Activated T-cell treated with anti-CD3 and anti-CD28 coated beads, Interleukin-2, amount 50 U/mL, for 72 hours (primary cell): Measurements from ENCODE around the gene VTCN1. TPM values are rescaled to one million over a fixed set of nuclear protein-coding genes. Genes with fewer than 3 reads are reported as not detected.

Experiments
- ATAC-seq, 2 donors: fragments of 150-1000 bp; cut with Tn5 transposase; replicated peaks in 1 of 2; 2 replicates each; pipeline ENCODE4 v1.10.0; 2021; ENCODE audit warnings: moderate library complexity in 2 of 2, mild to moderate bottlenecking in 1 of 2
- DNase-seq, 2 donors: peaks; one replicate each; pipeline ENCODE4 v3.0.0; 2021 to 2022; ENCODE audit warnings: mixed read lengths in 1 of 2
- H3K27ac Mint-ChIP-seq: one replicate; pipeline ENCODE4 v1.8.0; 2022; ENCODE audit warnings: mild to moderate bottlenecking, moderate library complexity, mixed read lengths
- H3K27me3 Mint-ChIP-seq: one replicate; pipeline ENCODE4 v1.8.0; 2022; ENCODE audit warnings: low read depth, mixed read lengths
- H3K36me3 Mint-ChIP-seq, 2 donors: one replicate each; pipeline ENCODE4 v1.8.0; 2022; ENCODE audit warnings: mixed read lengths in 2 of 2, mild to moderate bottlenecking in 1 of 2; ENCODE audit not compliant: insufficient read depth in 2 of 2
- H3K4me1 Mint-ChIP-seq: one replicate; pipeline ENCODE4 v1.8.0; 2022; ENCODE audit warnings: low read depth, mixed read lengths
- H3K4me3 Mint-ChIP-seq, 2 donors: one replicate each; pipeline ENCODE4 v1.8.0; 2022; ENCODE audit warnings: mild to moderate bottlenecking in 2 of 2, mixed read lengths in 2 of 2, moderate library complexity in 2 of 2
- H3K9me3 Mint-ChIP-seq, 2 donors: one replicate each; pipeline ENCODE4 v1.8.0; 2022; ENCODE audit warnings: mixed read lengths in 2 of 2
- total RNA-seq, 2 donors: library from RNA; stranded (reverse); gene quantifications; one replicate each; pipeline ENCODE4 v1.2.3, GENCODE V29; 2022

Gene VTCN1
- total RNA-seq, 2 donors from 2014 or later: not detected

- peaks cover 29% of the 10 kb centered on the region for H3K4me1 Mint-ChIP-seq
- DNase-seq (peak; percentile 49 to 52), ATAC-seq (peak; percentile 77 to 80)
- H3K4me3 Mint-ChIP-seq: peak overlapping the region in 1 of 2 donors; percentile 22
- H3K9me3 Mint-ChIP-seq: no peaks in the 10 kb centered on the region
- H3K27ac Mint-ChIP-seq: no peak overlapping the region
- peaks cover 21 to 47% of the 10 kb centered on the region in 2 donors for H3K36me3 Mint-ChIP-seq
- no peaks in the 10 kb centered on the region for H3K27me3 Mint-ChIP-seq
Observed at GRCh38 chr1:117093870-117094621, 116.7 kb downstream of the VTCN1 start.

Other genes starting within 250 kb of the VTCN1 start
- gene CD101, start 209.2 kb downstream of the VTCN1 start, total RNA-seq: 1 to 10 TPM; 2.0 to 3.0 TPM
- gene TTF2, start 150.6 kb downstream of the VTCN1 start, total RNA-seq: 100 to 1,000 TPM; 104 to 107 TPM
- under 1 TPM; 0.30 to 0.34 TPM for gene TRIM45, start 89.2 kb downstream of the VTCN1 start, total RNA-seq
- gene MAN1A2, start 156.5 kb upstream of the VTCN1 start, total RNA-seq: 10 to 100 TPM; 27.6 to 29.1 TPM